HG02623 (cell line): Measurements from ENCODE around the gene PACS1.
"Not testable (repeated sequence)": the region's sequence is repeated elsewhere in the genome, so short reads cannot be mapped to it uniquely, and the experiment has no call there.

ENCODE experiments used
- ATAC-seq: cut with Tn5 transposase; IDR thresholded peaks from one replicate; pipeline ENCODE4 v1.9.1; 2021; ENCODE audit warnings: moderate library complexity; ENCODE audit not compliant: unreplicated experiment

Gene PACS1

GRCh38 chr11:66268244-66268951, 198.3 kb downstream of the PACS1 start, which contains the start of gene RAB1B:
Gene RAB1B (plus strand): TSS chr11:66268639. CDS start chr11:66268680, 41 bp downstream.
- ATAC-seq = peak; percentile 78

GRCh38 chr11:66268952-66269905, 199.2 kb downstream of the PACS1 start:
- no peak for ATAC-seq

GRCh38 chr11:66271816-66272215, 201.7 kb downstream of the PACS1 start:
- ATAC-seq = no peak

GRCh38 chr11:66272596-66272995, 202.5 kb downstream of the PACS1 start:
- no peak for ATAC-seq

GRCh38 chr11:66274219-66274618, 204.1 kb downstream of the PACS1 start:
- ATAC-seq = no peak

GRCh38 chr11:66275396-66275795, 205.3 kb downstream of the PACS1 start:
- no peak for ATAC-seq

GRCh38 chr11:66275984-66276612, 206.0 kb downstream of the PACS1 start:
- no peak for ATAC-seq

- not testable (repeated sequence) for ATAC-seq
Observed at GRCh38 chr11:66276619-66277018, 206.5 kb downstream of the PACS1 start.

- ATAC-seq = not testable (repeated sequence)
Observed at GRCh38 chr11:66277064-66277463, 207.0 kb downstream of the PACS1 start.

- no peak for ATAC-seq
Observed at GRCh38 chr11:66277471-66278362, 207.6 kb downstream of the PACS1 start, which contains the start of gene CNIH2. Gene CNIH2 (plus strand): TSS chr11:66278175. CDS start chr11:66278457, 282 bp downstream.

GRCh38 chr11:66278363-66279091, 208.5 kb downstream of the PACS1 start:
- no peak for ATAC-seq

GRCh38 chr11:66279092-66279734, 209.1 kb downstream of the PACS1 start:
- ATAC-seq = no peak

- ATAC-seq = no peak
Observed at GRCh38 chr11:66280428-66280827, 210.4 kb downstream of the PACS1 start.

GRCh38 chr11:66281001-66281400, 210.9 kb downstream of the PACS1 start:
- no peak for ATAC-seq

GRCh38 chr11:66281776-66282467, 211.8 kb downstream of the PACS1 start:
- no peak for ATAC-seq

- ATAC-seq = peak; percentile 84
Observed at GRCh38 chr11:66282468-66283455, 212.7 kb downstream of the PACS1 start.

GRCh38 chr11:66283461-66284105, 213.5 kb downstream of the PACS1 start:
- no peak for ATAC-seq
